HG02938 (cell line): ENCODE results near the gene KDM8.
"Not testable (repeated sequence)": the region's sequence is repeated elsewhere in the genome, so short reads cannot be mapped to it uniquely, and the experiment has no call there.

ENCODE experiments used
- ATAC-seq: cut with Tn5 transposase; IDR thresholded peaks from one replicate; pipeline ENCODE4 v1.9.1; 2021; ENCODE audit warnings: mild to moderate bottlenecking, moderate library complexity; ENCODE audit not compliant: unreplicated experiment

KDM8 gene

DNA sequence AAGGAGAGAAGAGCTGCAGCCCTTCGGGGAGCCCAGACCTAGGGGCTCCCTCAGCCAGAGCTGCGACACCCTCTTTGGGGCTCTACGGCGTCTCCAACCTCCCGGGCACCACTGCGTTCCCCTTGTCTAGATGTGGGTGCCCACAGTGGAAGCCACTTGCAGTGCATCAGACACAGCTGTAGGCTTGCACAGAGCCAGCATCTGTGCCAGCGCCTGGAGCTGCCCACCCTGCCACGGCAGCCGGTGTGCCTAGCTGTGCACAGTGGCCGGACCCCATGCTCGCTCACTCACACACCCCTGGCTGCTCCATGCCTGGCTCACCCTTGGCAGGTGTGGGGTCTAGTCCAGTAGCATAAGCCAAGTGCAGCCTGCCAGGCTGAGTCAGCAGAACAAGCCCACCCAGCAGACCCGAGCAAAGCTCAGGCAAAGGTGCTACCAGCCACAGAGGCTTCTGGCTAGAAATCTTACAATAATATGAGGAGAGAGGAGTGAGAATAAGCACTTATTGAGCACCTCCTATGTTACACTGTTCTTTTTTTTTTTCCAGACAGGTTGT is 12.9 kb upstream of the KDM8 start:
- no peak for ATAC-seq

DNA sequence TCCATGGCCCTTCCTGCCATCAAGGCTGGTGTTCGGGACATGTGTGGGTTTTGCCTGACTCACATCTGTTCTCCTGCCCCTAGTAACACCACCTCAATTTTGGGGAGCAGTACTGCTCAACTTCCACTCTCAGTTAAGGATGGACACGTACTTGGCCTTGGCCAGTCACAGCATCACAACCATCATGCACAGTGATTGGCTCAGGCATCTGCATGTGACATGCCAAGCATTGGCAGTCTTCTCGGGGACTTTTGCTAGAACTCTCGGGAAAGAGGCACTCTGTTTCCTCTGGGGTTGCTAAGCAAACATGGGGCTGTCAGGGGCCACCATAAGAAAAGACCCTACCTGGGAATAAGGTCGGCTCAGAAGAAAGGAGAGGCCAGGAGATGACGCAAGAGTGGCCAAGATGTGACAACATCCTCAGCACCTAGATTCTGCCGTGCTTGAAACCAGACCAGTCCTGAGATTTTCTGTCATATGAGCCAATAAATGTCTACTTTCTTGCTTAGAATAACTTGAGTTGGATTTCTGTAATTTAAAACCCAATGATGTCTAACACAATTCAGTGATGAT is 11.9 kb upstream of the KDM8 start:
- ATAC-seq: no peak

DNA sequence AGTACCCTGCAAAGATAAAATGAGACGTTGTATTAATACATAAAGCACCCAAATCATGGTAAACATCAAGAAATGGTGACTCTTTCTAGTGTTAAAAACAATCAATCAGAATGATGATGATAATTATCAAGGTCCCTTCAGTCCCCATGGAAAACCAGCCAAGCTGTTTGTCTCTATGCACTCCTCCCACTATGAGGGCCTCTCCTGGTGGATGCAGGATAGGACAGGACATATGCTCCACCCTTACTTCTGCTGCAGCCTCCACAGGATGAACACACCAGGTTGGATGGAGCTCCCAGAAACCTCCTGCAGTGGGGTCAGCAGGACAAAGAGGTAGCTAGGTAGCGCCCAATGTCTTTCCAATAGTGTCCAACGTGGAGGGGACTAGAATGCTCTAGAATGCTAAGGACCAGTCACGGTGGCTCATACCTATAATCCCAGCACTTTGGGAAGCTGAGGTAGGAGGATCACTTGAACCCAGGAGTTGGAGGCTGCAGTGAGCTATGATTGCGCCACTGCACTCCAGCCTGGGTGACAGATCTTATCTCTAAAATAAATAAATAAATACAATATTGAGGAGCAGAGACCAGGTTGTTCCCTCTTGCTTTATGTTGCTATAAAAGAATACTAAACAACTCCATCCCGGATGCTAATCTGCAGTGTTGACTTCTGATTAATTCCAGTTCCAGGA is 9.9 kb upstream of the KDM8 start:
- ATAC-seq: no peak

DNA sequence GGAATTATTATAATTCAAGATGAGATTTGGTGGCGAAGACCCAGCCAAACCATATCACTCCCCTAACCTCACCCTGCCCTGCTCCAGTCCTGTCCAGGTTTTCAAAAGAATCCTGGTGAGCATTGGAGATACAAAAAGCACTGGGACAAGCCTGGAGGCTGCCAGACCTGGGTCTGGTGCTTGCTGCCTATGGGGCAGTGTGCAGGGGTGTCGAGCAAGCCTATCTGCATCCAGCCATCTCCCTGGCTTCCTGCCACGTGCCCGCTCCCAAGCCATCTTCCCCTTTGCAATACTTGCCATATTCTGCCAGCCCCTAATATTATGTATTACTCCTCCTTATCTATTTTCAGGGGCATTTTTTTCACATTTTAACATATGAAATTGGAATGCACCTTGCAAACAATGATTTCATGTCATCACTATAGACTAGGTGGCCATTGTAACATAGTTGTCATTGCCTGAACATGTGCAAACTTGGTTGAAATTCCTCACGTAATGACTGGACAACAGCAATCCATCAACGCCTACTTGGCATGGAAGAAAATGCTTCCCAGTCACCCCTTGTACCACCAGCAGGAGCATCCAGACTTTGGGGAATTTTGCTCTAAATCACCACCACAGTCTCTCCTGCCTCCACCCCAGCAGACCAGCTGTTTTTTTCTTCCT is 8.1 kb upstream of the KDM8 start:
- ATAC-seq: no peak

DNA sequence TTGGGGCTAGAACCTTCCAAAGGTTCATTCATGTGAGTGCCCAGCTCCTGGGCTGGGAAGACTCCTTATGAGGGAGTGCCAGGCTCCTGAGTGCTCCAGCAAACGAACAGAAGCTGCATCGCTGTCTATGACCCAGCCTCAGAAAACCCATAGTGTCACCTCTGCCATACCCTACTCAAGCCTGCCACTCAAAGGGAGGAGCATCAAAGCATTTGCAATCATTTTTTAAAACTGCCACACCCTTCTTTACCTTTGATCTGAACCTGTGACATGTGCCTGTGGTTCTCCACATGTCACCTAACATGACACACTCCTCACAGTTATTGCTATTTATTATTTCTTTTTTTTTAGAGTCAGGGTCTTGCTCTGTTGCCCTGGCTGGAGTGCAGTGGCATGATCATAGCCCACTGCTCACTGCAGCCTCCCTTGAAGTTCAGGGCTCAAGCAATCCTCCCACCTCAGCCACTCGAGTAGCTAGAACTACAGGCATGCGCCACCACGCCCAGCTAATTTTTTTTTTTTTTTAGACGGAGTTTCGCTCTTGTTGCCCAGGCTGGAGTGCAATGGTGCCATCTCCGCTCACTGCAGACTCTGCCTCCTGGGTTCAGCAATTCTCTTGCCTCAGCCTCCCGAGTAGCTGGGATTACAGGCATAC is 7.3 kb upstream of the KDM8 start:
- ATAC-seq: no peak

DNA sequence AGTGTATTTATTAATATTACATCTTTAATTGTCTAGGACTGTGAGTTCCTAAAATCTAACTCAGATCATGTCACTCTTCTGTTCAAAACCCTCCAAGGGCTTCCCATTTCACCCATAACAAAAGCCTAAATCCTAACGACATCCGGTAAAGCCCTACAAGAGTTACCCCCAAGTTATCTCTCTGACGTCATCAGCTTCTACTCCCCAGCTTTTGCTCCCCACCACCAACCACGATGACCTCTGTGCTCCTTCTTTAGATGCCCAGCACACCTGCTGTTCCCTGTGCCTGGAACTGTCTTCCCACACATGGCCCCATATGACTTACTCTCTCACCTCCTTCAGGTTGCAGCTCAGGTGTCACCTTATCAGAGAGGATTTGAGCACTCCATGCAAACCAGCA is 6.3 kb upstream of the KDM8 start:
- no peak for ATAC-seq

DNA sequence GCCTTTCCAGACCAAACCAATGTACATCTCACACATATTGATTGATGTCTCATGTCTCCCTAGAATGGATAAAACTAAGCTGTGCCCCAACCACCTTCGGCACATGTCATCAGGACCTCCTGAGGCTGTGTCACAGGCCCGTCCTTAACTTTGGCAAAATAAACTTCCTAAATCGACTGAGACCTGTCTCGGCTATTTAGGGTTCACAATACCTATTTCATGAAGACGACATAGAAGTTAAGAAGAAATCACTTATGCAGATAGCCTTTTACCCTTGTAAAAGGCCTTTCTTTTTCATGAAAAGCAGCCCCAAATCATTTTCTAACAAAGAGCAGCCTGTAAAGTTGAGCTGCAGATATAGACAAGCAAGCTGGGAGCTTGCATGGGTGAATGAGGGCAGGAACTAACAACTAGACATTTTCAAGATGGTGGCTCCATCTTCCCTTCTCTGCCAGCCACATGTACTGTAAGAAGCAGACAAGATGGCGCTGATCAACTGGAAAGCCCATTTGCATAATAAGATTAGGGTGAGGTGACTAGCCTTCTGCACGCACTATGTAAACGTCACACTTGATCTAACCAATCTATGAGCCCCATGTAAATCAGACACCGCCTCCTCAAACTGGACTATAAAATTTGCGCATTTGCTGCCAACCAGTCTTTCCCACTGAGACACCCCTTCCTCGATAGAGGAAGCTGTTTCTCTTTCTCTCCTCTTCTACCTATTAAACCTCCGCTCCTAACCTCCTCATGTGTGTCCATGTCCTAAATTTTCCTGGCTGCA is 4.7 kb upstream of the KDM8 start:
- ATAC-seq: no peak

DNA sequence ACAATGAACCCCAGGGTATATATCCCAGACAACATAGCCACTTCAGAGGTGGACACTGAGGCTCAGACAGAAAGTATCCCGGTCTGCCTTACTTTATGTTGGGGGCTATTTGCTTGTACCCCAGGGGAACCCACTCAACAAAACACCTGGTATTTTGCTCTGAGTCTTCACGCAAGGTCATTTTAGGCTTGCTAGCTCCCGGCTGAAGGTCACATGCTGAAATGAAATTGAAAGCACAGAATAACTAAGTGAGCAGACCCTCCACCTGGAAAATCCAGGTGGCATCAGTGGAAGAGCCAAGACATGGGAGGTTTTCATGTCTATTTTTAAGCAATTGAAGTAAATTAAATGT is 4.1 kb upstream of the KDM8 start:
- no peak for ATAC-seq

DNA sequence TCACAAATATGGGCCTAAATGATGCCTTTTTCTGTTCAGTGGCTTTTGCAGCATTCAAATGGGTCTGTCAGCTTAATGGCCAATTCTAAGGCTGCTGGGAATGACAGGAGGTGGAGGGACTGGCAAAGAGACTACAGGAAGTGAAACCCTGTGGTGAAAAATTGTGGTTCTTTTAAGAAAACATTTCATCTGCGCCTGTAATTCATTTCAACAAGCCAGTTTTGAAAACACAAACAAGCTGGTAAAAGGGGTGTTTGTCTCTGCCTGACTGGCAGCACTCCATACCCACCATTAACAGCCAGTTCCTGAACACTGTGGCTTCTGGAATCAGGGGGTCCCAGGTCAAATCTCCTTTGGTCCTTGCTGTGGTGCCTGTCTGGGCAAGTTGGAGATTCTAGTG is 3.6 kb upstream of the KDM8 start:
- ATAC-seq: peak; percentile 38

DNA sequence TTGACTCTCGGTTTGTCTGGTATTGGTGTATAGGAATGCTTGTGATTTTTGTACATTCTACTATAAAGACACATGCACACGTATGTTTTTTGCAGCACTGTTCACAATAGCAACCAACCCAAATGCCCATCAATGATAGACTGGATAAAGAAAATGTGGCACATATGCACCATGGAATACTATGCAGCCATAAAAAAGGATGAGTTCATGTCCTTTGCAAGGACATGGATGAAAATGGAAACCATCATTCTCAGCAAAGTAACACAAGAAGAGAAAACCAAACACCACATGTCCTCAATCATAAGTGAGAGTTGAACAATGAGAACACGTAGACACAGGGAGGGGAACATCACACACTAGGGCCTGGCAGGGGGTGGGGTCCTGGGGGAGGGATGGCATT is 2.4 kb upstream of the KDM8 start:
- not testable (repeated sequence) for ATAC-seq

DNA sequence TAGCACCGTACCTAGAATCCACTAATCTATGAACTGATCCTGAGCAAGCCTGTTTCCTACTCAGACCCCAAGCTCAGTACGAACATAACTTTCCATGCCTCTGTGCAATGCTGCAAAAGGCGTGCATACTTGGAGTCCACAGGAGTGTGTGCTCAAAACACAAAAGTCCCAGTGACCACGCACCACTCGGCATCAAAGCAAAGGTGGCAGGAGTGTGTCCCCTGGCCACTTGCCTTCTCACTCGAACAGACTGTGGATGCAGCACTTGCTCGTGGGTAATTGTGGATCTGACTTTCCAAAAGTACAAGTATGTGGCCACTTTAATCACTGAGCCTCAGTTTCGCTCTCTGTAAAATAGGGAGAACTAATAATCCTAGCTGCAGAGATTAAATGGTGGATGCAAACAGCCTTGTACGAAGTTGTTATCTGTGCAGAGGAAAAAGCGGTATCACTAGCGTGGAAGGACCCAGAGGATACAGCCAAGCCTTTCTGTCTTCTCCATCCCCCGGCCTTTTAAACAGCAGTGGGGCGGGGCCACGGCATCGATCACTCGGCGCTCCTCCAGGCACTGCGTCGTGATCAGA is 311 bp upstream of the KDM8 start:
- ATAC-seq: peak; percentile 49

DNA sequence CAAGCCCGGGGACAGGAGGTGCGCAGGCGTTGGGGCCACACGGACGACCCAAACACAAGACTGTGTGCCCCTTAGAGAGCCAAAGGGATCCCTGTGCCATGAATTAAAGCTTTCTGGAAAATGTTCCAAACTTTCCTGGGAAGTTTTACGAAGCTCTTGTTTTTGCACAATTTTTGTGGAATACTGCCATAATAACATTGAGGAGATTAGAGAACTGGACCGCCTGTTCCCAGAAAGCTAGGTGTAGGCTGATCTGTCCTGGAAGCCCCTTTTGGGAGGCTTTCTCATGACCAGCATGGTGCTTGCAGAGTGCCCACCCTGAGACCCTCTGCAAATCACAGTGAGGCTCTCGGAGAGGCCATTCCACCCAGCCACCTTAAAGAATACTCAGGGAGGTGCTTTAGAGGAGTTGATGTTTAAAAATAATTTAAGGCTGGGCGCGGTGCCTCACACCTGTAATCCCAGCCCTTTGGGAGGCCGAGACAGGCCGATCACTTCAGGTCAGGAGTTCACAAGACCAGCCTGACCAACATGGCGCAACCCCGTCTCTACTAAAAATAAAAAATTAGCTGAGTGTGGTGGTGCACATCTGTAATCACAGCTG is 1.1 kb downstream of the KDM8 start:
- no peak for ATAC-seq

DNA sequence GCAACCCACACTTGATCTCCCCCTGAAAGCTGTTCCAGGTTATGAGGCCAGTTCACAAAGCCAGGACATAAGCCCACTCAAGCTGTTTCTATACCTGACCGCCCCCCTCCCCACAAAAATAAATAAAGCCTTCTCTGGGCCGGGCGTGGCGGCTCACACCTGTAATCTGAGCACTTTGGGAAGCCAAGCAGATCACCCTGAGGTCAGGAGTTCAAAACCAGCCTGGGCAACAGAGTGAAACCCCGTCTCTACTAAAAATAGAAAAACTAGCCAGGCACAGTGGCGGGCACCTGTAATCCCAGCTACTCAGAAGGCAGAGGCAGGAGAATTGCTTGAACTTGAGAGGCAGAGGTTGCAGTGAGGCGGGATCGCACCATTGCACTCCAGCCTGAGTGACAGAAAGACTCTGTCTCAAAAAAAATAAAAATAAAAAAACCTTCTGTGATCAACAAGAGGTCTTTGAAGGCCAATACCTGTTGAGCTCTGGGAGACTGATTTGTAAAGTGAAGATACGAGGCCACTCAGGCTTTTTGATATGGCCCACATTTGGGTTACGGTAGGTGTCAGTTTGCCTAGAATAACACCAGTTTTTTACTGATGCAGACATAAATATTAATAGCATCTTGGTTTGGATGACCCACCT is 2.2 kb downstream of the KDM8 start:
- ATAC-seq: no peak

DNA sequence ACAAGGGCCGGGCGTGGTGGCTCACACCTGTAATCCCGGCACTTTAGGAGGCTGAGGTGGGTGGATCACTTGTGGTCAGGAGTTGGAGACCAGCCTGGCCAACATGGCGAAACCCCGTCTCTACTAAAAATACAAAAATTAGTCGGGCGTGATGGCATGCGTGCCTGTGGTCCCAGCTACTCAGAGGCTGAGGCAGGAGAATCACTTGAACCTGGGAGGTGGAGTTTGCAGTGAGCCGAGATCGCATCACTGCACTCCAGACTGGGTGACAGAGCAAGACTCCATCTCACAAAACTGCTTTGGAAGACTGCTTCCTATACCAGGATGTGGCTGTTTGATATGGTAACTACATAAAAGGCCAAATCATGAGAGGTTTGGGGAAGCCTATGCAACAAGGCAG is 3.8 kb downstream of the KDM8 start:
- ATAC-seq: not testable (repeated sequence)

DNA sequence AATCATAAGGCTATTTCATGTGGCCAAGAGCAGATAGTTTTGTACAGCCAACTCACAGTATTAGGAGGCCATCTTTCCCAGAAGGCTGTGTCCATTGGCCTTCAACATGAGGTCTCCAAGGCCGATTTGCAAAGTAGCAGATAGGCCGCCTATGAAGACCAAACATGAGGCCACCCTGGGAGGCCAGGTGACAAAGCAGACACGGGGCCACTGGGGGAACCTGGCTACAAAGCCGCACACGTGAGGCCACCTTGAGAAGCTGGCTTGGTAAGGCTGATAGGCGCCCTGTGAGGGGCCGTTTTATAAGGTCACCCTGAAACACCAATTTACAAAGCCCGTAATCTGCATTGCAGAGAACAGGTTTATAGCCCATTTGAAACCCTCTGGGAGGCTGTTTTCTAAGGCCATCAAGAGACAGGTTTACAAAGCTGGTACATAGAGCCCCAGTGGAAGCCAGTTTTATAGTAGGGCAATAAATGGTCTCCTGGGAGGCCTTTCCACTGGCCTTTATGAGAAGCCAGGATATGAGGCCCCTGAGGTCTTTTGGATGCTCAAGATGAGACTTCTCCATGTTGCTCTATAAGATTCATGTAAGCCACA is 4.9 kb downstream of the KDM8 start:
- ATAC-seq: no peak

DNA sequence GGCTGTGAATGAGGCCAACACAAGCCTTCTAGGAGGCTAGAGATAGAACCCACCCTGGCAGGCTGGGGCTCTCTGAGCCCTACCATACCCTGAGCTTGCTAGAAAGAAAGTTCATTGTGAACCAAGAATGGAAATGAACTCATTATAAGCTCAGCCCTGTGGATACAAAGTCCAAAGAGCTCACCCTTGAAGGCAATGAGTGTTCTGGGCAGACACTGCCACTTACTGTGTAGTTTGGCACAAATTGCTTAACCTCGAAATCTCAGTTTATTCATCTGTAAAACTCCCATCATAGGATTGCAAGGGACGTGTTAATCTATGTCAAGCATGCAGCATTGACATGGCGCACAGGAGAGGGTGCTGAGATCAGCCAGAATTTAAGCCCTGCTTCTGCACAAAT is 5.5 kb downstream of the KDM8 start:
- ATAC-seq: no peak

DNA sequence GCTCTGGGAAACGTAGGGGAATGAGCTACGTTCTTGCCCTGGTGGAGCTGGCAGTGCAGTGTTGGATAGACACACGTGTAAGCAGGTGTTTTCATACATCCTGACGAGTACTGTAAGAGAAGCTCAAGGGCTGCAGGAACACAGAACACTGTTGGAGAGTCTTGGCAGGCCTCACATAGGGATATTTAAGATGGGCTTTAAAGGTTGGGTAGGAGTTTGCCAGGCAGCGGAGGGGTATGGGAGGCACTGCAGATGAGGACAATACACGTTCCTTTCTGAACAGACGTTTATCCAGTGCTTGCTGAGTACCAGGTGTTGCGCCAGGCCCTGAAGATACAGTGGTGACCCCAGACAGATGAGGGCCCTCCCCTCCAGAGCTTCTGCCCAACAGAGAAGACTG is 6.3 kb downstream of the KDM8 start:
- ATAC-seq: no peak

DNA sequence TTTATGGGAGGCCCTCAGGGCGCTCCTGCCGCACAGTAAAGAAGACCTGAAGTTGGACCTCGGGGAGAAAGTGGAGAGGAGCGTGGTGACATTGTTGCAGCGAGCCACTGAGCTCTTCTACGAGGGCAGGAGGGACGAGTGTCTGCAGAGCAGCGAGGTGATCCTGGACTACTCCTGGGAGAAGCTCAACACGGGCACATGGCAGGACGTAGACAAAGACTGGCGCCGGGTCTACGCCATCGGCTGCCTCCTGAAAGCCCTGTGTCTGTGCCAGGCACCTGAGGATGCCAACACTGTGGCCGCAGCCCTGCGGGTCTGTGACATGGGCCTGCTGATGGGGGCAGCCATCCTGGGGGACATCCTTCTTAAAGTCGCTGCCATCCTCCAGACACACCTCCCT is 6.8 kb downstream of the KDM8 start:
- ATAC-seq: no peak

DNA sequence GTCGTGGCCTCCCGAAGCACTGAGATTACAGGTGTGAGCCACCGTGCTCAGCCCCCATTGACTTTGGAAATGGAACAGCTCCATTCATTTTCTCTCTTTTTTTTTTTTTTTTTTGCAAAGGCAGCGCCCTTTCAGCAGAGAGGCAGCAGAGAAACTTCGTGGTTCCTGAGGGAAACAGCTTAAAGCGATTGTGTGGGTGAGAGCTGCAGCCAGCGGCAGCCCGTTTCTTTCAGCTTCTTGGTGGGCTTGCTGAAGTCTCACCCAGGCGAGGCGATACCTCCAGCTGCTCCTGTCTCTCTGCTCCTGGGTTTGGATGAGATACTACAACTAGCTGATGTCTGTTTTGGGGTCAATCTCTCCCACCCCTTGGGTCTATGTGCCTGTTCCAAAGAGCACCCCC is 7.7 kb downstream of the KDM8 start:
- ATAC-seq: no peak
